ENCODE measurements around the gene LIN7B.
A peak's percentile ranks its signal among the peaks of the same experiment; 100 is the strongest.
"Not testable (repeated sequence)": the region's sequence is repeated elsewhere in the genome, so short reads cannot be mapped to it uniquely, and the experiment has no call there.

LIN7B gene, protein sequence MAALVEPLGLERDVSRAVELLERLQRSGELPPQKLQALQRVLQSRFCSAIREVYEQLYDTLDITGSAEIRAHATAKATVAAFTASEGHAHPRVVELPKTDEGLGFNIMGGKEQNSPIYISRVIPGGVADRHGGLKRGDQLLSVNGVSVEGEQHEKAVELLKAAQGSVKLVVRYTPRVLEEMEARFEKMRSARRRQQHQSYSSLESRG

DNA sequence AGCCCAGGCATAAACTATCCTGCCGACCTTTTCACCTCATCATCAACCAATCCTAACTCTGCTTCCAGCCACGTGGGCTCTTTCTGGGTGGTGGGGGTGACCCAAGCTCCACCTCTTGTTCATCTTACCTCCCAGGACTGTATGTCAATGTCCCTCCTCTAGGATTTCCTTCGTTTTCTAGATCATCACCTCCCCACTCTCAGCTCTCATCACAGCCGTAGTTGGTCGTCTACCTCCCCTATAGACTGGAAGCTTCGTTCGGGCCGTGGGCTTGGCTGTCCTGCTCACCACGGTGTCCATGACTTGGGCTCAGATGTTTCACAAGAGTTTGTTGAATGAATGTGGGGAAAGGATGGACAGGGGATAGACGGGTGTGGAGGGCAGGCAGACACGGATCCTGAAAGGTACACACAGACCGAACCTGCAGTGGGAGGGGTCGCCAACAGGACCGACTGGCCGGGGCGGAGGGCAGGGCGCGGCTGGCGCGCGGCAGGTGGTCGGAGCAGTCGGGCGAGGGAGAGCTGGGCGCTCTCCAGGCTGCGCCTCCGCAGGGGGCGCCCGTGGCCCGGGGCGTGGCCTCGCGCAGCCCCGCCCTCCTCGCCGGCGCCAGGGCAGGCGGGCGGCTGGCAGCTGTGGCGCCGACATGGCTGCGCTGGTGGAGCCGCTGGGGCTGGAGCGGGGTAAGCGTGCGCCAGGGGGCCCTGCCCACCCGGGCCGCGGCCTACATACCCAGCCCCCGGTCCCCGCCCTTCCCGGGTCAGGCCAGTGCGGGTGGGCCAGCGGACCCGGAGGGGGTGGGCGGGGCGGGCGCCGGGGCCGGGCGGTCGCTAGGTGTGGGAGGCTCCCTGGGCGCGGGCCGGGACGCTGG, at the start of gene LIN7B:
Gene LIN7B, plus strand, starts transcription at position 609 of the 868 bp plus-strand sequence. Its CDS starts 35 bp downstream, at position 644.
- H3K27ac Mint-ChIP-seq = peak within 1 kb of the TSS; percentile 50
- H3K27me3 Mint-ChIP-seq = no peaks in the 10 kb centered on the region
- H3K36me3 Mint-ChIP-seq = peaks cover 2% of the 10 kb centered on the region
- H3K9me3 Mint-ChIP-seq = no peaks in the 10 kb centered on the region
- ATAC-seq (ENCODE audit: low read depth) (peak; percentile 57), DNase-seq (ENCODE audit: low spot score in 2 of 2) (peak; percentile 86 to 92)
- peak within 1 kb of the TSS; percentile 89 for H3K4me3 Mint-ChIP-seq
- H3K4me1 Mint-ChIP-seq = peaks cover 28% of the 10 kb centered on the region

DNA sequence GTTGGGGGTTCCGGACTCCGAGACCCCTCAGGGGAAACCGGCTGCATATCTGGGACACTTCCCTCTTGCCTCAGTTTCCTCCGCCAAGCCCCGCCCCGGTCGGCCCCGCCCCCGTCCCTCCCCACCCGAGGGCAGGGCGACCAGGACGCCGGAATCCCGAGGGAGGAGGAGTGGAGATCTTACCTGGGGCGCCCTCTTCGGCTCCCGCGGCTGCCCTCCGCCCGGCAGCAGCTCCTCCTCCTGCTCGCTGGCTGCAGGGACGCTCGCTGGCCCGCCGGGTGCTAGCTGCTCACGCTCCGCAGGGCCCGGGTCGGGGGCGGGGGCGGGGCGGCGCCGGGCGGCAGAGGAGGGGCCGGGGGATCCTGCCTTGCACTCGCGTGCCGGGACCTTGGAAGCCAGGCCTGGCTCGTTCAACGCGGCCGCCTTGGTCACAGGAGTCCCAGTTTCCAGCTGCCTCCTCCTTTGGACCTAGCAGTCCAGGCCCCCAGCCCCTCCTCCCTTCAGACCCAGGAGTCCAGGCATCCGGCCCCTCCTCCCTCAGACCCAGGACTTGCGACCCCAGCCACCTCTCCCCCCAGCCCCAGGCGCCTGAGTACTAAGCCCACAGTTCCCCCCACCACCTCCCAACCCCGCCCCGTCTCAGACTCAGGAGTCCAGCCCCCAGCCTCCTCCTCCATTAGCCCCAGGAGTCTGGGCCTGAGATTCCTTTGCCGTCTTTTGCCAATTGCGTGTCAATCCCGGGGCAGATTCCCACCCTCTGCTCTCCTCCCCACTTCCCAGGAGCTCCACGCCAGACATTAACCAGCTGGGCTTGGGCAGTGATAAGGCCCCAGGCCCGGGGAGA, 49.2 kb upstream of the LIN7B start, which contains the start of gene NTF4:
Gene NTF4, minus strand, starts transcription at position 51 of the 844 bp plus-strand sequence. CDS start 2,821 bp downstream, outside the sequence.
- Mint-ChIP-seq H3K9me3 (peaks cover 2% of the 10 kb centered on the region), H3K4me1 (peaks cover 4% of the 10 kb centered on the region), H3K36me3 (peaks cover 5% of the 10 kb centered on the region), H3K27me3 (peaks cover 35% of the 10 kb centered on the region), H3K27ac (no peak within 1 kb of the TSS), H3K4me3 (no peak within 1 kb of the TSS)
- no peak for ATAC-seq (ENCODE audit: low read depth)
- no peak for DNase-seq (ENCODE audit: low spot score in 2 of 2)

DNA sequence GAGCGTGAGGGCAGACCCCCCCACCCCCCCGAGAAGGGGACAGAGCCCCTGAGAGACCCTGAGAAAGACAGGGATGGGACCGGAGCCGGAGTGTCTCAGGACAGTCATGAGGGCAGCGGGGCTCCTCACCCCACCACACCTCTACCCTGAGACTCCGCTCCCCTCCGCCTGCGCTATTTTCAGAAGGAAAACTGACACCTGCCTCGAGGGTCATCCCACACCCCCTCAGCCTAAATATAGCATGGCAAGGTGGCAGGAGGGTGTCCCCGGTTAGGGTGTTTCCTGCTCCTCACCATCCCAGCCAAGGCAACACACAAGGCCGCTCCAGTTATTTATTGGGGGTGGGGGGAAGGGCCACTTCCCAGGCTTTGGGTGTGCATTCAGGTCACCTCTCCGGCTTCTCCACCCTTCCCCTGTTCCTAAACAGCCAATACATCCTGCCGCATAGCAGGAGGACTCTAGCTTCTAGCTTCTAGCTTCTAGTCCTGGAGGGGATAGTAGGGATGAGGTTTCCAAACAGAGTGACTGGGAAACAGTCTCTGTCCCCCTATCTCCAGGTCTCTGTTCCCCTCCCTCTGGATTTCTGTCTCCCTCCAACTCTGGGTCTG, 48.2 kb upstream of the LIN7B start:
- H3K4me3 Mint-ChIP-seq = no peak overlapping the region
- H3K27me3 Mint-ChIP-seq = peaks cover 38% of the 10 kb centered on the region
- H3K4me1 Mint-ChIP-seq = peaks cover 4% of the 10 kb centered on the region
- peaks cover 7% of the 10 kb centered on the region for H3K36me3 Mint-ChIP-seq
- ATAC-seq (ENCODE audit: low read depth) = no peak
- no peak overlapping the region for H3K27ac Mint-ChIP-seq
- no peaks in the 10 kb centered on the region for H3K9me3 Mint-ChIP-seq
- DNase-seq (ENCODE audit: low spot score in 2 of 2) = no peak

DNA sequence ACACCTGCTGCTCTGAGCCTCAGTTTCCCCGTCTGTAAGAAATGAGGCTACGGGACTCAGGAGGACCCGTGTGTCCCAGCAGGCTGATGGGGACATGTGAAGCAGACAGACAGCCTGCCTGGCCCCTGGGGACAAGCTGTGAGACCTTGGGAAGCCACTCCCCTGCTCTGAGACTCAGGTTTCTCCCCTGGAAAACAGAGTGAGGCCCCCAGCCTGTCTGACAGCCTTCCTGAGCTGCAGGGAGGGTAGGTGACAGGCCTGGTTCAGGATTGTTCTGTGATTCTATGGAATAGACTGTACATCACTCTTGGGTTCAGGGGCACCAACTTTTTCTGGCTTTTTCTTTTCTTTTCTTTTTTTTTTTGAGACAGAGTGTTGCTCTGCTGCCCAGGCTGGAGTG, 46.6 kb upstream of the LIN7B start:
- peaks cover 34% of the 10 kb centered on the region for H3K27me3 Mint-ChIP-seq
- no peak overlapping the region for H3K4me3 Mint-ChIP-seq
- no peak overlapping the region for H3K27ac Mint-ChIP-seq
- peaks cover 7% of the 10 kb centered on the region for H3K36me3 Mint-ChIP-seq
- peaks cover 4% of the 10 kb centered on the region for H3K4me1 Mint-ChIP-seq
- H3K9me3 Mint-ChIP-seq = no peaks in the 10 kb centered on the region
- ATAC-seq (ENCODE audit: low read depth) = no peak
- DNase-seq (ENCODE audit: low spot score in 2 of 2) = no peak

DNA sequence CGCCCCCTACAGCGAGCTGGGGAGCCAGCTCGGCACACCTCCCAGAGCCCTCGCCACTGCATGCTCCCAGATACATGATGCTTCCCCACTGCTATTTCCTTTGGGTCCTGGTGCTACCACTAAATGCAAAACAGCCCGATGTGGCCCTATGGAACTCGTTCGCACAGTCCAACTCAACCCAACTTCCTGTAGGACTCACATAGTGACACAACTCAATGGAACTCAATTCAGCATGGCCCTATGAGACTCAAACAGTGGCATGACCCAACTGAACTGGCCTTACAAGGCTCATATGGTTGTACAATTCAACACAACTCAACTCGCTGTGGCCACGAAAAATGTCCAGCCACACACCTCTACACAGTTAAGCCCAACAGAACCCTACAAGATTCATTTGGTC, 45.1 kb upstream of the LIN7B start:
- H3K4me3 Mint-ChIP-seq = no peak overlapping the region
- peaks cover 41% of the 10 kb centered on the region for H3K27me3 Mint-ChIP-seq
- H3K4me1 Mint-ChIP-seq = peaks cover 10% of the 10 kb centered on the region
- ATAC-seq (ENCODE audit: low read depth) (no peak), DNase-seq (ENCODE audit: low spot score in 2 of 2) (no peak)
- H3K9me3 Mint-ChIP-seq = peaks cover 1% of the 10 kb centered on the region
- no peak overlapping the region for H3K27ac Mint-ChIP-seq
- peaks cover 8% of the 10 kb centered on the region for H3K36me3 Mint-ChIP-seq

DNA sequence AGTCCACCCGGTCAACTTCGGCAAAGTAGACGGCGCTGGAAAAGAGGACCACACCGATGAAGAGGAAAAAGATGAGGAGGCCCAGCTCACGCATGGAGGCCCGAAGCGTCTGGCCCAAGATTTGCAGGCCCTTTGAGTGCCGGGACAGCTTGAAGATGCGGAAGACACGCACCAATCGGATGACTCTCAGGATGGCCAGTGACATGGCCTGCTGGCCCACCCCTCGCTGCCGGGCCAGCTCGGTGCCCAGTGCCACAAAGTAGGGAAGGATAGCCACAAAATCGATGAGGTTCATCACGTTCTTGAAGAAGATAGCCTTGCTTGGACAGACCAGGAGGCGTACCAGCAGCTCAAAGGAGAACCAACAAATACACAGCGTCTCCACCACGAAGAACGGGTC, 43.8 kb upstream of the LIN7B start:
- ATAC-seq (ENCODE audit: low read depth) = no peak
- no peak for DNase-seq (ENCODE audit: low spot score in 2 of 2)
- H3K27ac Mint-ChIP-seq = no peak overlapping the region
- peaks cover 1% of the 10 kb centered on the region for H3K9me3 Mint-ChIP-seq
- no peak overlapping the region for H3K4me3 Mint-ChIP-seq
- peaks cover 45% of the 10 kb centered on the region for H3K27me3 Mint-ChIP-seq
- H3K36me3 Mint-ChIP-seq = peaks cover 8% of the 10 kb centered on the region
- H3K4me1 Mint-ChIP-seq = peaks cover 8% of the 10 kb centered on the region

DNA sequence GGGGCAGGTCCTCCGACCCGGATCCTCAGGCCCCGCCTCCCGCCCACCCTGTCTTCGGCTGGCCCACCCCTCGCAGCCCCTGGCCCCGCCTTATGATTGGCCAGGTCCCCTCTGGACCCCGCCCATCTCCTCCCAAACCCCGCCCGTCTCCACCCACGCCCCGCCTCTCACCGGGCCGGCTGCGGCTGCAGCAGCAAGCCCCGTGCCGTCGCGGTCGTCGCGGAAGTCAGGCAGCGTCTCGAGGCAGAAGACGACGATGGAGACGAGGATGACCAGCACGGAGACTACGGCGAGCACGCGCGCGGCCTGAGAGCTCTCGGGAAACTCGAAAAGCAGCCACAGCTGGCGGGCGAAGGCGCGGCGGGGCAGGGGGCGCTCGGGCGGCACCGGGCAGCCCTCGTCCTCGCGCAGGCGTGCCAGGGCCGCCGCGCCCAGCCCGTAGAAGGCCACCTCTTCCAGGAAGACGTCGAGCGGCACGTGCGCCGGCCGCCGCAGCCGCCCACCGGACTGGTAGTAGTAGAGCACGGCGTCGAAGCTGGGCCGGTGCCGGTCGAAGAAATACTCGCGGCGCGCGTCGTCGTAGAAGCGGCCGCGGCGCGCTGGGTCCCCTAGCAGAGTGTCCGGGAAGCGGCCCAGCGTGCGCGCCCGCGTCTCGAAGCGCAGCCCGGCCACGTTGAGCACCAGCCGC, 42.2 kb upstream of the LIN7B start:
- Mint-ChIP-seq H3K27me3 (peaks cover 41% of the 10 kb centered on the region), H3K36me3 (peaks cover 8% of the 10 kb centered on the region), H3K4me1 (peaks cover 5% of the 10 kb centered on the region), H3K27ac (no peak overlapping the region), H3K4me3 (no peak overlapping the region), H3K9me3 (peaks cover 1% of the 10 kb centered on the region)
- no peak for DNase-seq (ENCODE audit: low spot score in 2 of 2)
- no peak for ATAC-seq (ENCODE audit: low read depth)

DNA sequence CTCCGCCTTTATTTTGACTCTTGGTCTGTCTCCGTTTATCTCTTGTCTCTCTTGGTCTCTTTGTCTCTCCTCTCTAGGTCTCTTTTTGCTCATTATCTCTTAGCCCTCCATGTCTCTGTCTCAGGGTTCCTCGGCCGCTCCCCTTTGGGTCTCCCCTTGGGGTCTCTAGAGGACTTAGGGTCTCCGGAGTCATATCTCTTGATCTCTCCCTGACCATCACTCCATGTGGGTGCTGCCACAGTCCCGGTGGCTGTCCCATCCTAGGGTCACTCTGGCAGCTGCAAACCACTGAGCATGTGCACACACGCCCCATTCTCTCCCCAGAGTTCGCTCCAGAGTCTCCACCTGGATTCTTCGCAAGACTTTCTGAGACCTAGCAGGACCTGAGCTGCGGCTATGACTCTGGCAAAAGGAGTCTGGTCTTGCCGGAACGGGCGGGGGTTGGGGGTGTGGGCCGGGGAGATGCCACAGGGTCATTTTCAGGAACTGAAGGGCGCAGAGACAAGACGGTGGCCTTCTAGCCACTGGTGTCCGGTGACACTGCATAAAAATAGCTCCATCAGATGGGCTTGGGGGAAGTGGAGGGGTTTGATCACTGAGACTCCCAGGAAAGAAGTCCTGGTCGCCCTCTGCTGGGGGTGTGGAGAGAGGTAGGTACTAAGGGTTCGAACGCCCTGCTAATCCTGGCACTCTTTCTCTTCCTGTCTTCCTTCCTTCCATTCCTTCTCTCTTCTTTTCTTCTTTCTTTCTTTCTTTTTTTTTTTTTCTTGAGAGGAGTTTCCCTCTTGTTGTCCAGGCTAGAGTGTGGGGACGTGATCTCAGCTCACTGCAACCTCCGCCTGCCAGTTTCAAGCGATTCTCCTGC, 40.4 kb upstream of the LIN7B start:
- H3K27ac Mint-ChIP-seq = no peak overlapping the region
- peaks cover 34% of the 10 kb centered on the region for H3K27me3 Mint-ChIP-seq
- DNase-seq (ENCODE audit: low spot score in 2 of 2) = no peak
- no peak for ATAC-seq (ENCODE audit: low read depth)
- peaks cover 5% of the 10 kb centered on the region for H3K4me1 Mint-ChIP-seq
- H3K36me3 Mint-ChIP-seq = peaks cover 8% of the 10 kb centered on the region
- no peak overlapping the region for H3K4me3 Mint-ChIP-seq
- H3K9me3 Mint-ChIP-seq = peaks cover 1% of the 10 kb centered on the region

DNA sequence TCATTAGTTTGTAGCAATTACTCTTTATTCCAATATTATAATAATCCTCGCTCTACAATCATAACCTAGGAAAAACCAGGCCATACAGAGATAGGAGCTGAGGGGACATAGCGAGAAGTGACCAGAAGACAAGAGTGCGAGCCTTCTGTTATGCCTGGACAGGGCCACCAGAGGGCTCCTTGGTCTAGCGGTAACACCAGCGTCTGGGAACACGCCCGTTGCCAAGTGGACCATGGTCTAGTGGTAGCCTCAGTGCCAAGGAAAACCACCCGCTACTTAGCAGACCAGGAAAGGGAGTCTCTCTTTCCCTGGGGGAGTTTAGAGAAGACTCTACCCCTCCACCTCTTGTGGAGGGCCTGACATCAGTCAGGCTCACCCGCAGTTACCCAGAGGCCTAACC, 39.3 kb upstream of the LIN7B start:
- H3K4me1 Mint-ChIP-seq; H3K9me3 Mint-ChIP-seq; ATAC-seq (ENCODE audit: low read depth); H3K4me3 Mint-ChIP-seq; DNase-seq (ENCODE audit: low spot score in 2 of 2); H3K36me3 Mint-ChIP-seq; H3K27ac Mint-ChIP-seq: not testable (repeated sequence)
- H3K27me3 Mint-ChIP-seq = peaks cover 25% of the 10 kb centered on the region

DNA sequence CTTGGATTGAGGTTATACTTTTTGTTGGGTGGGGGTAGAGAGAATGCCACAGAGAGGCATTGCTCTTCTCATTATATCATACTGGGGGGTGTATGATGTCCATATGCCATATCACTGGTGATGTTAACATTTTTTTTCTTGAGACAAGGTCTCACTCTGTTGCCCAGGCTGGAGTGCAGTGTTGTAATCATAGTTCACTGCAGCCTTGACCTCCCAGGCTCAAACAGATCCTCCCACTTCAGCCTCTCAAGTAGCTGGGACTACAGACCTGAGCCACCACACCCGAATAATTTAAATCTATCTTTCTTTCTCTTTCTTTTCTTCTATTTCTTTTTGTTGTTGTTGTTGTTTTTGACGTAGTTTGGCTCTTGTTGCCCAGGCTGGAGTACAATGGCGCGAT, 33.8 kb upstream of the LIN7B start:
- peaks cover 12% of the 10 kb centered on the region for H3K27me3 Mint-ChIP-seq
- H3K27ac Mint-ChIP-seq = no peak overlapping the region
- no peaks in the 10 kb centered on the region for H3K9me3 Mint-ChIP-seq
- no peak overlapping the region for H3K4me3 Mint-ChIP-seq
- H3K36me3 Mint-ChIP-seq = no peaks in the 10 kb centered on the region
- no peak for DNase-seq (ENCODE audit: low spot score in 2 of 2)
- H3K4me1 Mint-ChIP-seq = peaks cover 2% of the 10 kb centered on the region
- ATAC-seq (ENCODE audit: low read depth) = no peak

DNA sequence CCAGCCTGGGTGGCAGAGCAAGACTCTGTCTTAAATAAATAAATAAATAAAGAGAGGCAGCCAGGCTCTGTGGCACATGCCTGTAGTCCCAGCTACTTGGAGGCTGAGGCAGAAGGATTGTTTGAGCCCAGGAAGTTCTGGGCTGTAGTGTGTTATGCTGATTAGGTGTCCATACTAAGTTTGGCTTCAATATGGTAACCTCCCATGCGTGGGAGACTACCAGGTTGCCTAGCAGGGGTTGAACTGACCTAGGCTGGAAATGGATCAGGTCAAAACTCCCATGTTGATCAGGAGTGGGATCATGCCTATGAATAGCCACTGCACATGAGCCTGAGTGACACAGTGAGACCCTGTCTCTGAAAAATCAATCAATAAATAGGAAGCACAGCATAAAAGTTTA, 32.9 kb upstream of the LIN7B start:
- no peak overlapping the region for H3K27ac Mint-ChIP-seq

DNA sequence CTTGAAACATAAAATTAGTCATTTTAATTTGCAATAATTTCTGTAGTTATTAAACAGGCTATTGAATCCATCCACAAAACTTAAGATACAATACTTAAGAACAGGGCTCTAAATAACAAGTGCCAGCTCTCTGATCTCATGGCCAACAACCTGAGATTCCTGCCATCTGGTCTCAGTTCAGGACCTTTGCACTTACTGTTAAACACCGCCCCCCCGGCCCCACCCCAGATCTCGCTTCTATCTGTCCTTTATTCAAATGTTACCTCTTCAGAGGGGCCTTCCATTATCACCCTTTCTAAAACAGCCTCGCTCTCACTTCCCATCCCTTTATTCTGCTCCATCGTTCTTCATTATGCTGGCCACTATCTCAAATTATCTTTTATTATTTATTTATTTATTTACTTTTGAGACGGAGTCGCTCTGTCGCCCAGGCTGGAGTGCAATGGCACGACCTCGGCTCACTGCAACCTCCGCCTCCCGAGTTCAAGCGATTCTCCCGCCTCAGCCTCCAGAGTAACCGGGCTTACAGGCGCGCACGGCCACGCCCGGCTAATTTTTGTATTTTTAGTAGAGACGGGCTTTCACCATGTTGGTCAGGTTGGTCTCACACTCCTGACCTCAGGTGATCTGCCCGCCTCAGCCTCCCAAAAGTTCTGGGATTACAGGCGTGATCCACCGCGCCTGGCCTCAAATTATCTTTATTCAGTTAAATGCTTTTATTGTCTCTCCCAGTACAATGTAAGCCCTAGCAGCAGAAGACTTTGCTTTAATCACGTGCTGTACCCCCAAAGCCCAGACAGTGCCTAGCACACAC, 29.8 kb upstream of the LIN7B start:
- Mint-ChIP-seq H3K9me3 (no peaks in the 10 kb centered on the region), H3K27me3 (peaks cover 6% of the 10 kb centered on the region), H3K4me1 (peaks cover 14% of the 10 kb centered on the region), H3K27ac (peak overlapping the region; percentile 77), H3K4me3 (peak overlapping the region; percentile 94), H3K36me3 (peaks cover 7% of the 10 kb centered on the region)
- DNase-seq (ENCODE audit: low spot score in 2 of 2) (no peak), ATAC-seq (ENCODE audit: low read depth) (no peak)

More for the DNA sequence above, 32.9 kb upstream of the LIN7B start:
- ATAC-seq (ENCODE audit: low read depth) (no peak), DNase-seq (ENCODE audit: low spot score in 2 of 2) (no peak)
- peaks cover 4% of the 10 kb centered on the region for H3K4me1 Mint-ChIP-seq
- H3K9me3 Mint-ChIP-seq = no peaks in the 10 kb centered on the region
- peaks cover 8% of the 10 kb centered on the region for H3K27me3 Mint-ChIP-seq
- no peak overlapping the region for H3K4me3 Mint-ChIP-seq
- H3K36me3 Mint-ChIP-seq = no peaks in the 10 kb centered on the region
